NCI-H1694 (cell line): Measurements from ENCODE around the gene TBC1D5.

ENCODE experiments used
- DNase-seq: peaks from one replicate; lab custom pipeline; 2025; lab: John Stamatoyannopoulos, UW

The TBC1D5 gene

DNA sequence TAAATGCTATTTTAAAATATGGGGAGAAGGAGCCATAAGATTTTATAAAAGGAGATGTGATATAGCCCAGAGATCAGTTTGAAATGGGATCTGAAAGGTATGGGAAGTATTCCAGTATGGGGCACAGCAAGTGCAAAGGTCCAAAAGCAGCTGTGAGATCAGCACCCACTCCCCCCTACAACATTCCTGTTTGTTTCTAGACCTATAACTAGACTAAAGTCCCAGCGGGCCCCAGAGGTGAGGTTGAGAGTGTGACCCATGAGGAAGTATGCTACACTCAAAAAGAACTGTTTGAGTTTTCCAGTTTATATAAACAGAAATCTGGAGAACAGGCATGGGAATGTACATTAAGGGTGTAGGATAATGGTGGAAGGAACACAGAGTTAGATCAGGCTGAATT lies 152.5 kb downstream of the TBC1D5 start:
- no peak for DNase-seq

DNA sequence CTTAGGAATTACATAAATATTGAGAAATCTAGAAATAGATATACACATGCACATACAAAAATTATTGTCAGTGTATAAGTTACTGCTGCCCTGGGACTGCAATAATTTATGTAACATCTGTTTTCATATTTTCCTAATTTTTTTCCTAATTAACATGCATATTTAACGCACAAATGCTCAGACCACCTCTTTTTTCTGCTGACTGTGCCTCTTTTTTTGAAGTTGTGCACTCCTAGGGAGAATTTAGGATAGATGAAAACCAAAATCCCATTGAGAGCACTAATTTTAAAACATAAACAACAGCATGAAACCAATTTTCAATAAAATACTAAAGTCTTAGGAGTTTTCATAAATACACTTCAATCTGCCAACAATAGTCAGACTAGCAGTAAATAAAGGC lies 154.0 kb downstream of the TBC1D5 start:
- DNase-seq, result no peak

DNA sequence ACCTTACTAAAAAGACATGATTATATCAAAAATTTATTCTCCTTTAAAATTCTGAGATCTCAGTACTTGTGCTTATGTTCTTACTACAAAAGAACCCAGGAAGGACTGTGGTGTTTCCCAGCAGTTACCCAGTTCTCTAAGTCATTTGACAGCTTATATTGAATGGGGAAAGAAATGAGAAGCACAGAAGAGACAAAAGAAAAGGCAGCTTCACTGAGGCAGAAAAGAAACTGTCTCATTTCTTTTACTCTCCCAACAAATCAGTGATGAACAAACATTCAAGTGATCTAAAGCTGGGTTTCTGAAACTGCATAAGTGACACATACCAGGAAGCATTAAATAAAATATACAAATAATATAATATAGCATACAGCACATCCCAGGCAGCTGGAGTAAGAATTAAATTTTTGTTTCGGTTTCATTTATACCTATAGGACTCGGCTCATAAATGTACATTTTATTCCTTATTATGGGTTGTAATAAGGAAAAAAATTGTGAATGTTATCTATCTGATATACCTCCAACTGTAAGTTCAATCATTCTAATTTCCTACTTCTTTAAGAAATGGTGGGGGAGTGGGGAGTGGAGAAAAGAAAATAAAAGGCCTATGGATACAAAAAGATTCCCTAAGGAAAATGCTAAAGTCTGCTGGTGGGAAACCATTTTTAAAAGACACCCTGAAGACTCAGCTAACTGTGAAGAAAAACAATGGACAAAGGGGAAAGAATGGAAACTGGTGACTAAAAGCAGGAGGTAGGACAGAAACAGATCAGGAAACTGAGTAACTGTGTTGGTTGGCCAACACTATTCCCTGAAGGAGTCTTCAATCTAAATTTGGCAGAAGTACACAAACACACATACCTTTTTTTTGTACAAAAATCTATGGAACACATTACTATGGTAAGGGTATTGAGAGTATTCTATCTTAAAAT lies 156.8 kb downstream of the TBC1D5 start:
- no peak for DNase-seq

GRCh38 chr3:17584066-17584465 lies 158.4 kb downstream of the TBC1D5 start:
- no peak for DNase-seq

GRCh38 chr3:17583530-17583929 lies 158.9 kb downstream of the TBC1D5 start:
- DNase-seq, result no peak

DNA sequence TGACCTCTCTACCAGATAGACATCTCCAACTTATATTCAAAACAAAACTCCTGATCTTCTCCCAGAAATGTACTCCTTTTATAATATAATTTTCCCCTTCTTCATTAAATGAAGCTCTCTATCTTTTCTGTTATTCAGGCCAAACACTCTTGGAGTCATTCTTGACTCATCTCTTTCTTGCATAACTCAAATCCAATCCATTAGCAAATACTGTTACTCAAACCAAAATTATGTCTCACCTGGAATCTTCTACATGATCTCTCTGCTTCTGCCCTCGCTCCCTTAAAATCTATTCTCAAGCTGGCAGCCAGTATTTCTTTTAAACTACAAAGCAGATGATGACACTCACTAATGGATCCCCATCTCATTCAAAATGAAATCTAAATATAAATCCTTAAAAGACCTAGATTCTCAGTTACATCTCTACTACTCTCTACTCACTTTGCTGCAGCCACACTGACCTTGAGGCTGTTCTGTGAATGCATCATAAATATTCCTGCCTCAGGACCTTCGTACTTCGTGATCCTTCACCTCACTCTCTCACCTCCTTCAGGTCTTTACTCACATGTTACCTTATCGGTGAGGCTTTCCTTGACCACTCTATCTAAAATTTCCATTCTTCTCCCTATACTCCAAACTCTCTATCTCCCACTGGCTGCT lies 160.9 kb downstream of the TBC1D5 start:
- no peak for DNase-seq

GRCh38 chr3:17580901-17581300 lies 161.5 kb downstream of the TBC1D5 start:
- no peak for DNase-seq

GRCh38 chr3:17579289-17580031 lies 163.0 kb downstream of the TBC1D5 start:
- no peak for DNase-seq

GRCh38 chr3:17577796-17578520 lies 164.5 kb downstream of the TBC1D5 start:
- no peak for DNase-seq

DNA sequence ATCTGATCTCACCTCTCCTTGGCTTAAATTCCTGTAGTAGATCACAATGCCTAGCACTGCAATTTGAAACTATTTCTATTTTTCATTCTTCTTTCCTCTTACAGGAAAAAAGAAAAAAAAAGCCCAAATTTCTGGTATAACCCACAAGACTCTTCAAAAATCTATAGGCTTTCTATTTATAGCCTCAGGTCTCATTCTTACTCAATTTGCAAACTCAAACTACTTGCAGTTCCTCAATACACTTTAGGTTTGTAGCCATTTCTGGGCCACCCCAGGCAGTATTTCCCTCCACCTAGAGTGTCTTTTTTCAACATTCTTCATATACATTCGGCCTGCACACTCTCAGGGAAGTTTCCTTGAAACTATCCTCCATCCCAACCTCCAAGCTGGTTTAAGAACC lies 169.0 kb downstream of the TBC1D5 start:
- DNase-seq, result no peak

DNA sequence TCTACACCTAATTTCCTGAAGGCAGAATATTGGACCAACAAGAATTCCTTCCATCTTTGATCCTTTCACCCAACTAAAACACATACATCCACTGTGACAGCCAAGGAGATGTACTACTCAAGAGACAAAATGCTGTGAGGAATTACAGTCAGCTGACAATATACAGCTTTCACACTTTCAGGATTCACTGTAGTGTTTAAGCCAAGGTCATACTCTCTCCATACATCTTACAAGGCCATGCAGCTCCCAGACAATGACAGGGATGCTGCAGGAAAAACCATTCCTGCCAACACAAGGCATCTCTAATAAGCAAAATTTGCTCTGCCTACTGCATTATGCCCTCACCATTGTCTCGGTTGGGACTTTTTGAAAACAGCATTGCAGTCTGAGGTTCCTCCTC lies 170.7 kb downstream of the TBC1D5 start:
- DNase-seq, result no peak

DNA sequence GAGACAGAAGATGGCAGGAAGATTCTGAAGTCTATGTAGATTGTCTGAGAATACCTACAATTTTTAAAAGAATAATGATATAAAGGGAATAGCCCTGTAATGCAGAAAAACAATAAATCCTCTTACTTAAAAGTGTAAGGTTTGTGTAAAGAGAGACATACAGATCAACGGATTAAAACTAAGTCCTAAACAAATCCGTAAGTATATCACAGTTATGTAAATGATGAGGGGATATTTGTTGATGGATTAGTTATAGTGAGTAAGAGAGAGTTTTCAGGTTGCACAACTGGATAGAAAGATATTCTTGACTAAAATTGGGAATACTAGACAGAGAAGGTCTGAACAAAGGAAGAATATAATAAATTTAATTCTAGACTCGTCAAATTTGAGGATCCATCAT lies 179.6 kb downstream of the TBC1D5 start:
- DNase-seq, result no peak

- no peak for DNase-seq
Observed at GRCh38 chr3:17558565-17558964, 183.9 kb downstream of the TBC1D5 start.

DNA sequence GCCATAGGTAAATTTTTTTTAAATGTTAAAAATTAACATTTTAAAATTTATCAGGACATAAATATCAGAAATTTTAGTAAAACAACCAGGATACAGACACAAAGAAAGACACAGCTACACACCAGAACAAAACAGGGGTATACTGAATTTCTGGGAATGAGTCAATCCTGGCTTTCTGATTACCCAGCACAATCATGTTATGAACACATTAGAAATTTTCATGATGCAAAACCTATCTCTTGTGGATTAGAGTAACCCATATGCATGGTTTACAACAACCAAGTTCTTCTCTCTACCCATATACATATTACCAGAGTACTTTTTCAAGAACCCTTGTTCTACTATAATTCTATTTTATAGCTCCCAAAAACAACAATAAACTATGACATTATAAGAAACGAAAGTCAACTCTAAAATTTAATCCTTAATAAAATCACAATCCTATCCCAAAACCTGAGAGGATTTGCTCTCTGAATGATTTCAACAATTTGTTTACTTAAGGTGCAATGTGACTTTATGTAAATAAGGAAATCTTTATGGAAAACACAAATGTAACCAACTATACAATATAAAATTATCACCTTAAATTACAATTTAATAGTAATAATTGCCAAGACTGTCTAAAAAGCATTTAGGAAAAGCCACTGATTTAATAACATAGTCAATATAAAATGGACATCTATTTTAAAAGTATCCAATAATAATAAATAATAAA lies 184.5 kb downstream of the TBC1D5 start:
- no peak for DNase-seq

- DNase-seq, result no peak
Observed at GRCh38 chr3:17555525-17555924, 186.9 kb downstream of the TBC1D5 start.

GRCh38 chr3:17554078-17554477 lies 188.4 kb downstream of the TBC1D5 start:
- DNase-seq, result no peak

DNA sequence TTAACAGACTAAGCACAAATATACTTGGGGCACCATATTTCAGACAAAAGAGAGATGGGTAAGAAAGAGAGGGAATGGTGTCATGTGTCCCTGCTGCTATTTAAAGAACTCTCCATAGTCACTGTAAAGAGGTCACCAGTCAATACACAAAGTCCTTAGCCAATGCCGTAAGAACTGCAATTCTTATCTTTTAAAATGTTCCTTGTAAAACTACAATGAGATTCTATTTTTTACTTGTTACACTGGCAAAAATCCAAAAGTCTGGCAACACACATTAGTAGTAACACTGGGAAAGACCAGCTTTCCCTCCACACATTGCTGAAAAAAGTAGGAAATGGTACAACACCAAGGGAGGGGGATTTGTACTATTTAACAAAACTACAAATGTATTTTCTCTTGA lies 189.4 kb downstream of the TBC1D5 start:
- no peak for DNase-seq

GRCh38 chr3:17552351-17552750 lies 190.1 kb downstream of the TBC1D5 start:
- DNase-seq, result no peak

DNA sequence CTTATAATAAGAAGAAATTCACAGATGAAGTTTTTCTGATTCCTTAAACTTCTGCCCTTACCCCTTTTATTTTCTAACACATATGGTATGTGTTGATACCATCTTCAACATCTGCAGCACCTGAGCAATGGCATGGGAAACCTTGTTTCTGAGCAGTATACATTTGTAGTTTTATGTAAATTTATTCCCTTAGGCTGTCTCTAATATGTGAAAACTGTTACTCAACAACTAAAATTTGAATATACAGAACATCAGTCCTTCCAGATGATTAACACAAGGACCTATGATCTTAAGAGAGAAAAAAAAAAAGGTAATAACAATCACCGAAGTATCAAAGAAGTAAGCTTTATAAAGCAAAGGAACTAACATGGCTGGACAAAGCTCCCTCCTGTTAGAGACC lies 190.5 kb downstream of the TBC1D5 start:
- no peak for DNase-seq

- no peak for DNase-seq
Observed at GRCh38 chr3:17551333-17551732, 191.1 kb downstream of the TBC1D5 start.

DNA sequence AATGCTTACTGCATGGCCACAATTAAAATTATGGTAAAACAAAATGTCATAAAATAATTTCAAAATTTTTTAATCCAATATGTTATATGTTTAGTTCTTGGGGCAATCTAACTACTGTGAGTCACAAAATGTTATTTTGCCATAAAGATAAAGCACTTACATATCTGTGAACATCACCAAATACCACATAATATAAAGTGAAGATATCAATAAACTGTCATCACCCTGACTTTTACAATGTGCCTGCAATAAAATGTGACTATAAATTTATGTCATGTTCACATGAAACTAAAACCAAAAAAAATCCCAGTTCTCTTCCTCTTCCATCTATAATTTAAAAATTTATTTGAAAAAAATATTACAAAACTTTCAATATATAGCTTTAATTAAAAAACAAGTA lies 191.8 kb downstream of the TBC1D5 start:
- no peak for DNase-seq
